Liver (tissue), 9 donors: Measurements from ENCODE around the gene SPACDR. TPM values are rescaled to one million over a fixed set of nuclear protein-coding genes. Genes with fewer than 3 reads are reported as not detected.
A peak's percentile ranks its signal among the peaks of the same experiment; 100 is the strongest.
"Not testable (repeated sequence)": the region's sequence is repeated elsewhere in the genome, so short reads cannot be mapped to it uniquely, and the experiment has no call there.

ENCODE experiments used
- DNase-seq: peaks from one replicate; pipeline ENCODE4 v3.0.0-alpha.2; 2017; ENCODE audit warnings: low spot score
- H3K27ac ChIP-seq, 2 donors: one replicate each; pipeline ENCODE4 v1.7.0; 2013; ENCODE audit warnings: inconsistent platforms in 2 of 2, low read length in 2 of 2, control low read depth in 1 of 2, low read depth in 1 of 2, mild to moderate bottlenecking in 1 of 2
- H3K27me3 ChIP-seq, 4 donors: one replicate each; pipeline versions ENCODE4 v1.6.1 to v1.7.0; 2013; ENCODE audit warnings: low read length in 3 of 4, inconsistent platforms in 1 of 4, mild to moderate bottlenecking in 1 of 4, moderate library complexity in 1 of 4; ENCODE audit not compliant: control insufficient read depth in 4 of 4, insufficient read depth in 4 of 4
- H3K36me3 ChIP-seq, 4 donors: one replicate each; pipeline versions ENCODE4 v1.6.1 to v1.7.0; 2013; ENCODE audit warnings: low read length in 3 of 4, mild to moderate bottlenecking in 3 of 4, low read depth in 1 of 4, moderate library complexity in 1 of 4; ENCODE audit not compliant: control insufficient read depth in 4 of 4, insufficient read depth in 3 of 4
- H3K4me1 ChIP-seq, 4 donors: one replicate each; pipeline versions ENCODE4 v1.6.1 to v1.7.0; 2013; ENCODE audit warnings: low read length in 3 of 4, mild to moderate bottlenecking in 3 of 4, moderate library complexity in 1 of 4; ENCODE audit not compliant: control insufficient read depth in 4 of 4, insufficient read depth in 4 of 4
- H3K4me3 ChIP-seq, 3 donors: one replicate each; pipeline versions ENCODE4 v1.6.1 to v1.7.0; 2013; ENCODE audit warnings: low read length in 3 of 3, control low read depth in 1 of 3, low read depth in 1 of 3, mild to moderate bottlenecking in 1 of 3
- H3K9ac ChIP-seq, 2 donors: one replicate each; pipeline ENCODE4 v1.7.0; 2013; ENCODE audit warnings: low read length in 2 of 2, mild to moderate bottlenecking in 2 of 2, moderate library complexity in 2 of 2, control low read depth in 1 of 2, low read depth in 1 of 2
- H3K9me3 ChIP-seq, 4 donors: one replicate each; pipeline versions ENCODE4 v1.6.1 to v1.7.0; 2013; ENCODE audit warnings: low read length in 3 of 4; ENCODE audit not compliant: control insufficient read depth in 4 of 4
- EGR1 ChIP-seq, 2 donors: IDR thresholded peaks; 2 replicates each; pipeline ENCODE4 v1.6.1; 2016 to 2018; ENCODE audit warnings: antibody characterized with exemption in 2 of 2, low read depth in 2 of 2
- FOXA1 ChIP-seq: IDR thresholded peaks from 2 replicates; pipeline ENCODE4 v1.6.1; 2016; ENCODE audit warnings: antibody characterized with exemption
- FOXA2 ChIP-seq: IDR thresholded peaks from 2 replicates; pipeline ENCODE4 v1.6.1; 2016; ENCODE audit warnings: antibody characterized with exemption
- HNF4A ChIP-seq, 2 donors: conservative IDR thresholded peaks; 2 replicates each; pipeline ENCODE4 v1.6.1; 2016; ENCODE audit warnings: antibody characterized with exemption in 2 of 2, mild to moderate bottlenecking in 2 of 2
- HNF4G ChIP-seq: IDR thresholded peaks from 2 replicates; pipeline ENCODE4 v1.6.1; 2016; ENCODE audit warnings: antibody characterized with exemption
- JUND ChIP-seq, 2 donors: IDR thresholded peaks; 2 replicates each; pipeline ENCODE4 v1.6.1; 2016; ENCODE audit warnings: antibody characterized with exemption in 2 of 2
- NR2F2 ChIP-seq: IDR thresholded peaks from 2 replicates; pipeline ENCODE4 v1.6.1; 2016; ENCODE audit warnings: antibody characterized with exemption
- REST ChIP-seq: IDR thresholded peaks from 2 replicates; pipeline ENCODE4 v1.6.1; 2016; ENCODE audit warnings: antibody characterized with exemption, mild to moderate bottlenecking
- TAF1 ChIP-seq: conservative IDR thresholded peaks from 2 replicates; pipeline ENCODE4 v1.6.1; 2016; ENCODE audit warnings: antibody characterized with exemption, mild to moderate bottlenecking
- YY1 ChIP-seq: IDR thresholded peaks from 2 replicates; pipeline ENCODE4 v1.6.1; 2016; ENCODE audit warnings: antibody characterized with exemption, mild to moderate bottlenecking
- WGBS: extraction: QIAGEN DNeasy Blood & Tissue Kit; methylation state at CpG from one replicate; pipeline ENCODE4 v1.1.7; 2013; 5-methylcytosine and 5-hydroxymethylcytosine counted together
- polyA plus RNA-seq, 2 donors: library from polyadenylated mRNA; stranded (reverse) in 1 of 2; unstranded in 1 of 2; fragments of 200-250 nt in 1 of 2; fragments of >200 nt in 1 of 2; fragmentation: Nextera tagmentation in 1 of 2; extraction: Ambion mirVana in 1 of 2; gene quantifications; one replicate each; pipeline versions ENCODE4 v1.2.1 to v1.2.3, GENCODE V29; 2013 to 2015
- total RNA-seq, 2 donors: library from RNA; depleted of rRNA; stranded (reverse); fragments of >200 nt; gene quantifications; one replicate each; pipeline ENCODE4 v1.2.3, GENCODE V29; 2014
- TF ChIP-seq, protein P1 (sequence below): IDR thresholded peaks from 2 replicates; pipeline ENCODE4 v1.6.1; 2016; ENCODE audit warnings: antibody characterized with exemption
- donor health status: healthy.
- donor health status: healthy.
- donor health status: healthy.
- donor health status: healthy.
- donor health status: healthy.

Gene SPACDR
- total and polyA plus RNA-seq, 4 donors = 0.06 to 0.33 (median 0.17) TPM; not detected in 1

DNA sequence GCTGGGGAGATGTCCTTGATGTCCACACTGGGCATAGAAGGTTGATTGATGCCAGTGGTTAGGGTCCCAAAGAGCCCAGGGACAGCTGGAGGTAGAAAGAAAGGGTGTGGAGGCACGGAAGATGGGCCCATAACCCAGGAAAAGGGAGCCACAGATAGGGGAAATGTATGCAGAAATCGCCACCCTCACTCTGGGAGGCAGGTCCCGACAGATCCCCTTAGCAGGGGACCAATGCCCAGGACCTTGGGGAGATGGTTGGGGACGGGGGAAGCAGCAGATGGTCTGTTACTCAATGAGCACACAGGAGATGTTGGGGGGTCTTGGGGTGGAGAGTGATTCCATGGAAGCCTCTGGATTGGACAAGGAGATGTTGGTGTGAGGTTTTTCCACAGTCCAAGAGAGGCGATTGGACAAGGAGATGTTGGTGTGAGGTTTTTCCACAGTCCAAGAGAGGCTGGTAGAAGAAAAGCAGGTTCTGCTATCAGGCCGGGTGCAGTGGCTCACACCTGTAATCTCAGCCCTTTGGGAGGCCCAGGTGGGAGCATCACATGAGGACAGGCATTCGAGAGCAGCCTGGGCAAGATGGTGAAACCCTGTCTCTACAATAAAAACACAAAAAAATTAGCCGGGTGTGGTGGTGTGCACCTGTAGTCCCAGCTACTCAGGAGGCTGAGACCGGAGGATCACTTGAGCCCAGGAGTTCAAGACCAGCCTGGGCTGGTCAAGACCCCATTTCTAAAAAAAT lies 20.8 kb downstream of the SPACDR start:
- no peak for DNase-seq
- Histone ChIP-seq H3K36me3 (no peaks in the 10 kb centered on the region), H3K9ac (no peak overlapping the region), H3K9me3 (no peaks in the 10 kb centered on the region), H3K27ac (peak overlapping the region in 1 of 2 donors; percentile 82), H3K4me1 (peaks cover 5 to 11% (median 10%) of the 10 kb centered on the region in 4 donors), H3K4me3 (no peak overlapping the region), H3K27me3 (no peaks in the 10 kb centered on the region)
- no peak for TF ChIP-seq JUND (IDR thresholded peaks at IDR 0.05)
- TF ChIP-seq, protein P1, sequence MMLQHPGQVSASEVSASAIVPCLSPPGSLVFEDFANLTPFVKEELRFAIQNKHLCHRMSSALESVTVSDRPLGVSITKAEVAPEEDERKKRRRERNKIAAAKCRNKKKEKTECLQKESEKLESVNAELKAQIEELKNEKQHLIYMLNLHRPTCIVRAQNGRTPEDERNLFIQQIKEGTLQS = no peak
- 96% methylated on average over 9 of the region's 9 CpGs for WGBS

DNA sequence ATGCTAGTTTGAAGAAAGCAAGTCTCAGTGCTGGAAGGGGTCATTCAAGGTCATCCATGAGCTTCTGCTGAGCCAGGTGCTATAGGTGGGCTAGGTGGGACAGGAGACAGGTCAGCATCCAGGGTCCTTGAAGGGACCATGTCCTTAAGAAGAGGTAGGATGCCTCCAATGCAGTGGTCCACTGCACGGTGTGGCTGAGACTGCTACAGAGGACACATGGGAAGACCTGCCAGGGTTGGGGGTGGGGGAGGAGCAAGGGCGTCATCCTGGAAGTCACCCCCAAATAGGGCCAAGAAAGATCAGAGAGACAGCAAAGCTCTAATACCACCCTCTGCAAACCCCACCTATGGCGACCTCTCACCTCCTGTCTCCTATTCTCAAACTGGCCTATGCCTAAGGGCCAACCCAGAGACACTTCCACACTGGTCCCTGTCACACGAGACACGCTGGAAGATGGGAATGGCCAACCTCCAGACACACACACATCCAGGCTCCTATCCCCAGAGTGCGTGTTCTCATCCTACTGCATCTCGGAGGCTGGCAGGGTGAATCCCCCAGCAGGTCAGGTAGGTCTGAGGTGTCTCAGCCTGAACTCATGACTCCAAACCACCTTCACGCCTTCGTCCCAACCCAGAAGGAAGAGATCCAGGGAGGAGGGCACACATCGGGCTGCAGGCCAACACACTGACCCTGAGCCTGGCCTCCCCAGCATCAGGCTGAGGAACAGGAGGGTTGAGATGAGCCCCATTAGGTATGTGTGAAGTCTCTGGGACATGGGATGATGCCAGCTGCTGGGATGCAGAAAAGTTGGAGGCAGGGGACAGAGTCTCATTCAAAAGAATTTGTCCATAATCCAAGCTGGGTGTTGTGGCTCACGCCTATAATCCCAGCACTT lies 22.2 kb downstream of the SPACDR start:
- 93% methylated on average over 11 of the region's 11 CpGs for WGBS
- no peak overlapping the region for H3K27ac ChIP-seq
- DNase-seq = no peak

DNA sequence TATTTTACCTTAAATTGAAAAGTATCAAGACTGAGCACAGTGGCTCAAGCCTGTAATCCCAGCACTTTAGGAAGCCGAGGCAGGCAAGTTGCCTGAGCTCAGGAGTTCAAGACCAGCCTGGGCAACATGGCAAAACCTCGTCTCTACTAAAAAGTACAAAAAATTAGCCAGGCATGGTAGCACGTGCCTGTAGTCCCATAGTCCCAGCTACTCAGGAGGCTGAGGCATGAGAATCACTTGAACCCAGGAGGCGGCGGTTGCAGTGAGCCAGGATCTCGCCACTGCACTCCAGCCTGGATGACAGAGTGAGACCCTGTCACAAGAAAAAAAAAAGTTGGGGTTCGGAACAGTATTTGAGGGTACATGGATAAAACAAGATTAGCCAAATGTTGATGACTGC lies 24.8 kb downstream of the SPACDR start:
- H3K27ac ChIP-seq, H3K9ac ChIP-seq, H3K9me3 ChIP-seq, H3K27me3 ChIP-seq, H3K36me3 ChIP-seq, H3K4me3 ChIP-seq, DNase-seq: not testable (repeated sequence)
- peaks cover 7 to 15% (median 10%) of the 10 kb centered on the region in 4 donors for H3K4me1 ChIP-seq
- 91% methylated on average over 7 of the region's 7 CpGs for WGBS

More for the DNA sequence above, 22.2 kb downstream of the SPACDR start:
- TF ChIP-seq YY1 = no peak
- no peak for TF ChIP-seq TAF1
- no peak for TF ChIP-seq REST
- TF ChIP-seq FOXA2 = no peak
- TF ChIP-seq HNF4A (conservative IDR thresholded peaks at IDR 0.05) = no peak
- no peak for TF ChIP-seq HNF4G
- TF ChIP-seq JUND (IDR thresholded peaks at IDR 0.05) = no peak
- no peak for TF ChIP-seq NR2F2
- no peak for TF ChIP-seq FOXA1
- no peak for TF ChIP-seq EGR1 (IDR thresholded peaks at IDR 0.05; ENCODE audit: low read depth in 2 of 2)
- Histone ChIP-seq H3K4me1 (peaks cover 5 to 13% (median 11%) of the 10 kb centered on the region in 4 donors), H3K36me3 (no peaks in the 10 kb centered on the region), H3K27me3 (no peaks in the 10 kb centered on the region), H3K9ac (no peak overlapping the region), H3K4me3 (no peak overlapping the region), H3K9me3 (no peaks in the 10 kb centered on the region)

- WGBS = 95% methylated on average over 8 of the region's 8 CpGs
- DNase-seq, H3K9ac ChIP-seq, H3K36me3 ChIP-seq, H3K27me3 ChIP-seq, H3K27ac ChIP-seq, H3K4me3 ChIP-seq, H3K9me3 ChIP-seq: not testable (repeated sequence)
- peaks cover 4 to 13% (median 10%) of the 10 kb centered on the region in 4 donors for H3K4me1 ChIP-seq
These were observed 25.3 kb downstream of the SPACDR start for GRCh38 chr7:100438731-100439130.
